Neural progenitor cell (in vitro differentiated cells): ENCODE data around the gene SH3D21. TPM values are rescaled to one million over a fixed set of nuclear protein-coding genes. Genes with fewer than 3 reads are reported as not detected.

Experiments
- DNase-seq: peaks from one replicate; pipeline ENCODE4 v3.0.0-alpha.2; 2016; ENCODE audit warnings: low spot score
- H2AFZ ChIP-seq: fragments of 200-600 bp; sonication (generic); replicated peaks from 2 replicates; pipeline ENCODE4 v1.6.1; 2016; ENCODE audit warnings: antibody characterized with exemption
- H3F3A ChIP-seq: fragments of 200-600 bp; sonication (generic); 2 replicates; pipeline ENCODE4 v1.6.1; 2016; ENCODE audit warnings: antibody characterized with exemption, low read depth
- H3K27ac ChIP-seq: fragments of 200-600 bp; sonication (generic); 2 replicates; pipeline ENCODE4 v1.5.1; 2016; ENCODE audit warnings: mild to moderate bottlenecking
- H3K27me3 ChIP-seq: fragments of 200-600 bp; sonication (generic); 2 replicates; pipeline ENCODE4 v1.6.1; 2016; ENCODE audit warnings: mild to moderate bottlenecking, moderate library complexity
- H3K36me3 ChIP-seq: fragments of 200-600 bp; sonication (generic); 2 replicates; pipeline ENCODE4 v1.5.1; 2016
- H3K4me1 ChIP-seq: fragments of 200-600 bp; sonication (generic); 2 replicates; pipeline ENCODE4 v1.6.1; 2016; ENCODE audit warnings: mixed run types
- H3K4me2 ChIP-seq: fragments of 200-600 bp; sonication (generic); 2 replicates; pipeline ENCODE4 v1.6.1; 2016
- H3K4me3 ChIP-seq: fragments of 200-600 bp; sonication (generic); 2 replicates; pipeline ENCODE4 v1.5.1; 2016
- H3K79me2 ChIP-seq: fragments of 200-600 bp; sonication (generic); 2 replicates; pipeline ENCODE4 v1.6.1; 2016; ENCODE audit warnings: low read depth
- H3K9ac ChIP-seq: fragments of 200-600 bp; sonication (generic); 2 replicates; pipeline ENCODE4 v1.6.1; 2016
- H3K9me3 ChIP-seq: fragments of 200-600 bp; sonication (generic); 2 replicates; pipeline ENCODE4 v1.5.1; 2016; ENCODE audit warnings: low read depth
- H4K20me1 ChIP-seq: fragments of 200-600 bp; sonication (generic); 2 replicates; pipeline ENCODE4 v1.6.1; 2016; ENCODE audit warnings: low read depth
- H3K27ac Mint-ChIP-seq: 3 replicates; pipeline ENCODE4 v1.8.0; 2021; ENCODE audit warnings: mixed read lengths
- H3K27me3 Mint-ChIP-seq: 2 replicates; pipeline ENCODE4 v1.8.0; 2022; ENCODE audit warnings: low read depth, mild to moderate bottlenecking, inconsistent platforms, moderate library complexity, mixed read lengths; ENCODE audit not compliant: insufficient read depth
- H3K36me3 Mint-ChIP-seq: 3 replicates; pipeline ENCODE4 v1.8.0; 2021; ENCODE audit warnings: mixed read lengths
- H3K4me1 Mint-ChIP-seq: 3 replicates; pipeline ENCODE4 v1.8.0; 2021; ENCODE audit warnings: mixed read lengths
- H3K4me3 Mint-ChIP-seq: 3 replicates; pipeline ENCODE4 v1.8.0; 2021; ENCODE audit warnings: mild to moderate bottlenecking, moderate library complexity, mixed read lengths
- H3K9me3 Mint-ChIP-seq: 3 replicates; pipeline ENCODE4 v1.8.0; 2020; ENCODE audit warnings: mixed read lengths
- CTCF ChIP-seq: fragments of 200-600 bp; sonication (generic); IDR thresholded peaks from 2 replicates; pipeline ENCODE4 v1.5.1; 2017; ENCODE audit warnings: antibody characterized with exemption, mild to moderate bottlenecking
- EZH2 ChIP-seq: fragments of 200-600 bp; sonication (generic); IDR thresholded peaks from 2 replicates; pipeline ENCODE4 v1.6.1; 2017; ENCODE audit warnings: antibody characterized with exemption, mild to moderate bottlenecking, moderate library complexity
- EZH2phosphoT487 ChIP-seq: fragments of 200-600 bp; sonication (generic); IDR thresholded peaks from 2 replicates; pipeline ENCODE4 v1.6.1; 2017; ENCODE audit warnings: antibody characterized with exemption
- total RNA-seq: library from RNA; depleted of rRNA; stranded (reverse); fragments of >200 nt; gene quantifications from 2 replicates; pipeline ENCODE4 v1.2.3, GENCODE V29; 2015; ENCODE audit warnings: low replicate concordance

The SH3D21 gene
- total RNA-seq, 1 donor from 2014 or later = 6.1 TPM

GRCh38 chr1:36326499-36326898 is 20.3 kb downstream of the SH3D21 start:
- Histone ChIP-seq H3K9me3 (no peaks in the 10 kb centered on the region), H3F3A (peaks cover 19% of the 10 kb centered on the region), H2AFZ (no peak overlapping the region), H3K4me2 (no peak overlapping the region), H3K36me3 (no peaks in the 10 kb centered on the region), H3K4me1 (peaks cover 23% of the 10 kb centered on the region), H3K9ac (no peak overlapping the region), H3K27me3 (peaks cover 40% of the 10 kb centered on the region), H3K4me3 (no peak overlapping the region), H3K79me2 (no peaks in the 10 kb centered on the region), H3K27ac (no peak overlapping the region), H4K20me1 (peaks cover 14% of the 10 kb centered on the region)
- TF ChIP-seq EZH2phosphoT487 = no peak
- no peak for TF ChIP-seq EZH2
- no peak for TF ChIP-seq CTCF
- Mint-ChIP-seq H3K4me3 (no peak overlapping the region), H3K9me3 (no peaks in the 10 kb centered on the region), H3K27me3 (peaks cover 15% of the 10 kb centered on the region), H3K27ac (no peak overlapping the region), H3K36me3 (no peaks in the 10 kb centered on the region), H3K4me1 (peaks cover 26% of the 10 kb centered on the region)
- no peak for DNase-seq

- no peak overlapping the region for H3K27ac ChIP-seq
- peaks cover under 1% of the 10 kb centered on the region for H3K9me3 Mint-ChIP-seq
- peaks cover 22% of the 10 kb centered on the region for H3K4me1 Mint-ChIP-seq
- no peaks in the 10 kb centered on the region for H3K36me3 ChIP-seq
- peaks cover 14% of the 10 kb centered on the region for H3K4me1 ChIP-seq
- H3K4me3 ChIP-seq = no peak overlapping the region
- H3K27ac Mint-ChIP-seq = no peak overlapping the region
- H3K27me3 Mint-ChIP-seq = peaks cover 15% of the 10 kb centered on the region
- no peak overlapping the region for H3K9ac ChIP-seq
- peaks cover 4% of the 10 kb centered on the region for H4K20me1 ChIP-seq
- no peaks in the 10 kb centered on the region for H3K36me3 Mint-ChIP-seq
- H3K9me3 ChIP-seq = no peaks in the 10 kb centered on the region
- DNase-seq = no peak
- H3K79me2 ChIP-seq = no peaks in the 10 kb centered on the region
- H3K4me2 ChIP-seq = no peak overlapping the region
- H3K4me3 Mint-ChIP-seq = no peak overlapping the region
- H3F3A ChIP-seq = peaks cover 8% of the 10 kb centered on the region
- TF ChIP-seq CTCF (no peak), EZH2phosphoT487 (no peak), EZH2 (no peak)
- no peak overlapping the region for H2AFZ ChIP-seq
- H3K27me3 ChIP-seq = peaks cover 34% of the 10 kb centered on the region
Observed at GRCh38 chr1:36327421-36328087, 21.4 kb downstream of the SH3D21 start.

GRCh38 chr1:36328088-36328480 is 21.9 kb downstream of the SH3D21 start:
- Mint-ChIP-seq H3K27me3 (peaks cover 15% of the 10 kb centered on the region), H3K36me3 (no peaks in the 10 kb centered on the region), H3K9me3 (peaks cover 3% of the 10 kb centered on the region), H3K4me1 (peaks cover 22% of the 10 kb centered on the region), H3K4me3 (no peak overlapping the region), H3K27ac (no peak overlapping the region)
- DNase-seq = no peak
- Histone ChIP-seq H3K9ac (no peak overlapping the region), H3K27me3 (peaks cover 28% of the 10 kb centered on the region), H3K79me2 (no peaks in the 10 kb centered on the region), H3K9me3 (no peaks in the 10 kb centered on the region), H4K20me1 (no peaks in the 10 kb centered on the region), H3K4me2 (no peak overlapping the region), H3F3A (peaks cover 7% of the 10 kb centered on the region), H3K4me1 (peaks cover 9% of the 10 kb centered on the region), H3K27ac (no peak overlapping the region), H2AFZ (no peak overlapping the region), H3K4me3 (no peak overlapping the region), H3K36me3 (no peaks in the 10 kb centered on the region)
- TF ChIP-seq EZH2 = no peak
- TF ChIP-seq EZH2phosphoT487 = no peak

- Mint-ChIP-seq H3K9me3 (peaks cover 3% of the 10 kb centered on the region), H3K4me1 (peaks cover 22% of the 10 kb centered on the region), H3K4me3 (no peak overlapping the region), H3K27ac (no peak overlapping the region), H3K36me3 (no peaks in the 10 kb centered on the region), H3K27me3 (peaks cover 15% of the 10 kb centered on the region)
- Histone ChIP-seq H3K4me1 (peaks cover 9% of the 10 kb centered on the region), H3K4me3 (no peak overlapping the region), H3K4me2 (no peak overlapping the region), H3F3A (peaks cover 6% of the 10 kb centered on the region), H3K27ac (no peak overlapping the region), H2AFZ (no peak overlapping the region), H3K36me3 (no peaks in the 10 kb centered on the region), H4K20me1 (no peaks in the 10 kb centered on the region), H3K9ac (no peak overlapping the region), H3K9me3 (no peaks in the 10 kb centered on the region), H3K27me3 (peaks cover 22% of the 10 kb centered on the region), H3K79me2 (no peaks in the 10 kb centered on the region)
- TF ChIP-seq EZH2phosphoT487 (no peak), CTCF (no peak), EZH2 (no peak)
- no peak for DNase-seq
Observed at GRCh38 chr1:36328713-36329112, 22.5 kb downstream of the SH3D21 start.
